HG03439 (cell line): ENCODE results near the gene ALG12.
"Not testable (repeated sequence)": the region's sequence is repeated elsewhere in the genome, so short reads cannot be mapped to it uniquely, and the experiment has no call there.

Source experiments
- ATAC-seq: cut with Tn5 transposase; IDR thresholded peaks from one replicate; pipeline ENCODE4 v1.9.1; 2021; ENCODE audit warnings: mild to moderate bottlenecking, moderate library complexity; ENCODE audit not compliant: unreplicated experiment

ALG12 gene

GRCh38 chr22:49946612-49947295 is 28.5 kb upstream of the ALG12 start:
- ATAC-seq: no peak

GRCh38 chr22:49945042-49945794 is 27.0 kb upstream of the ALG12 start:
- ATAC-seq: not testable (repeated sequence)

GRCh38 chr22:49944399-49944891 is 26.2 kb upstream of the ALG12 start:
- no peak for ATAC-seq

GRCh38 chr22:49943771-49944398 is 25.6 kb upstream of the ALG12 start:
- no peak for ATAC-seq

GRCh38 chr22:49943405-49943765 is 25.1 kb upstream of the ALG12 start:
- ATAC-seq: no peak

- no peak for ATAC-seq
These were observed 24.5 kb upstream of the ALG12 start for GRCh38 chr22:49942565-49943404.

GRCh38 chr22:49941507-49942316 is 23.5 kb upstream of the ALG12 start:
- ATAC-seq: no peak

- no peak for ATAC-seq
These were observed 20.4 kb upstream of the ALG12 start for GRCh38 chr22:49938565-49939136.

- ATAC-seq: no peak
These were observed 19.7 kb upstream of the ALG12 start for GRCh38 chr22:49937758-49938564.

GRCh38 chr22:49936973-49937757 is 18.9 kb upstream of the ALG12 start:
- no peak for ATAC-seq

- ATAC-seq: peak; percentile 74
These were observed 18.1 kb upstream of the ALG12 start for GRCh38 chr22:49936018-49936972.

- ATAC-seq: no peak
These were observed 17.3 kb upstream of the ALG12 start for GRCh38 chr22:49935561-49935960.

- no peak for ATAC-seq
These were observed 16.8 kb upstream of the ALG12 start for GRCh38 chr22:49934891-49935557.

- no peak for ATAC-seq
These were observed 16.1 kb upstream of the ALG12 start for GRCh38 chr22:49934160-49934890.

GRCh38 chr22:49933236-49934159 is 15.3 kb upstream of the ALG12 start:
- ATAC-seq: no peak
